GM06990 (cell line): ENCODE measurements around the gene SHCBP1L.
"Not testable (repeated sequence)": the region's sequence is repeated elsewhere in the genome, so short reads cannot be mapped to it uniquely, and the experiment has no call there.

Experiments used
- DNase-seq: peaks from one replicate; pipeline ENCODE4 v3.0.0-alpha.2; 2011; ENCODE audit not compliant: insufficient read length; ENCODE audit errors: extremely low read depth
- H3K27me3 ChIP-seq: replicated peaks from 2 replicates; pipeline ENCODE4 v1.6.0; 2011; ENCODE audit warnings: low read length; ENCODE audit not compliant: control insufficient read depth, insufficient read depth
- H3K36me3 ChIP-seq: 2 replicates; pipeline ENCODE4 v1.5.1; 2011; ENCODE audit warnings: low read length; ENCODE audit not compliant: control insufficient read depth, insufficient read depth
- H3K4me3 ChIP-seq: replicated peaks from 2 replicates; pipeline ENCODE4 v1.5.1; 2011; ENCODE audit warnings: low read depth, mild to moderate bottlenecking, control low read depth, low read length
- CTCF ChIP-seq: IDR thresholded peaks from 2 replicates; pipeline ENCODE4 v1.5.1; 2011; ENCODE audit warnings: low read length, control low read depth, mild to moderate bottlenecking, inconsistent platforms; ENCODE audit not compliant: insufficient read depth, poor library complexity, severe bottlenecking

SHCBP1L gene

GRCh38 chr1:182925661-182926060 is 27.3 kb downstream of the SHCBP1L start:
- no peak for TF ChIP-seq CTCF
- Histone ChIP-seq H3K36me3 (no peaks in the 10 kb centered on the region), H3K27me3 (no peaks in the 10 kb centered on the region), H3K4me3 (no peak overlapping the region)
- no peak for DNase-seq

- Histone ChIP-seq H3K27me3 (no peaks in the 10 kb centered on the region), H3K36me3 (no peaks in the 10 kb centered on the region), H3K4me3 (no peak overlapping the region)
- DNase-seq, result no peak
- TF ChIP-seq CTCF, result no peak
Observed at GRCh38 chr1:182917378-182917777, 35.6 kb downstream of the SHCBP1L start.

DNA sequence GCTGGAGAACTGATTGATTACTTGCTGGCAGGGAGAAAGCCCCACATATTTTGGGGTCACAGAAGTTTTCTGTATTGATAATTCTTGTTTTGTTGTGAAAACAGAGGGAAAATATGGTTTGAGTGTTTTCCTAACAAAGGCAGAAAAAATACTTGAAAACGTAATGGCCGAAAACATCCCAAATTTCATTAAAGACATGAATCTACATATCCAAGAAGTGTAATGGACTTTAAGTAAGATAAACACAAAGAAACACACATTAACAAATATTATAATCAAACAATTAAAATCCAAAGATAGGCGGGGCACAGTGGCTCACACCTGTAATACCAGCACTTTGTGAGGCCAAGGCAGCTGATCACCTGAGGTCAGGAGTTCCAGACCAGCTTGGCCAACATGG is 39.6 kb downstream of the SHCBP1L start:
- H3K36me3 ChIP-seq, result no peaks in the 10 kb centered on the region
- DNase-seq, result no peak
- no peak for TF ChIP-seq CTCF
- no peaks in the 10 kb centered on the region for H3K27me3 ChIP-seq
- H3K4me3 ChIP-seq, result no peak overlapping the region

DNA sequence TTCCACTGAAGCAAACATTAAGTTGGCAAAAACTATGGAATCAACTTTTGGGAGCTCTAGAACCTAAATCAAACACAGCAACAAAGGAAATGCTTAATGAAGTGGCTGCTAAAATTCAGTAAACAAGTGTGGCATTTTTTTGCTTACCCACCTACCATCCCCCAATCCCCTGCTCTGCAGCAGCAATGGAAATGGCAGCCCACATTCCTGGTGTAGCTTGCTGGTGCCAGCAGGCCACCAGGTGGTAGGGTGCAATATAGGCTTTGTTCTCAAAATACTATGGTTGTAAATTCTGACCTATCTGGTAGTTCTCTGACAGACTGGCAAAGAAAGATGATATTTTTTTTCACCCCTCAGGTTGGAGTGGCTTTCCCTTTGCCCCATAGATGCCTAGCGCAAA is 42.8 kb downstream of the SHCBP1L start:
- DNase-seq, result no peak
- Histone ChIP-seq H3K36me3 (no peaks in the 10 kb centered on the region), H3K4me3 (no peak overlapping the region), H3K27me3 (no peaks in the 10 kb centered on the region)
- no peak for TF ChIP-seq CTCF

DNA sequence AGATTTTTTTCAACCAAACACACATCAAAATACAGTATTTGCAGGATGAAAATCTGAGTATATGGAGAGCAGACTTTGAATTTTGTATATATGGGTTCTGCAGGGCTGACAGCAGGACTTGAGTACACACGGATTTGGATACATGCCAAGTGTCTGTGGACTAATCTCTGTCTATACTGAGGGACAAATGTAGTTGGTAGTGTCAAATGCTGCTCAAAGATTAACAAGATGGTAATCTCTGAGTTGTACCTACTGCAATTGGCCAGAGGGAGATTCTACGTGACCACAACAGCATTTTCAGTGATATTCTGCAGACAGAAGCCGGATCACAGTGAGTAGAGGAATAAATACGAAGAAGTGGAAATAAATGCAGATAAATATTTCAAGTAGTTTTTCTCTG is 43.4 kb downstream of the SHCBP1L start:
- Histone ChIP-seq H3K36me3 (no peaks in the 10 kb centered on the region), H3K27me3 (no peaks in the 10 kb centered on the region), H3K4me3 (no peak overlapping the region)
- no peak for TF ChIP-seq CTCF
- DNase-seq, result no peak

- no peak for TF ChIP-seq CTCF
- DNase-seq, result no peak
- H3K36me3 ChIP-seq, result no peaks in the 10 kb centered on the region
Observed at GRCh38 chr1:182905321-182905720, 47.6 kb downstream of the SHCBP1L start.

DNA sequence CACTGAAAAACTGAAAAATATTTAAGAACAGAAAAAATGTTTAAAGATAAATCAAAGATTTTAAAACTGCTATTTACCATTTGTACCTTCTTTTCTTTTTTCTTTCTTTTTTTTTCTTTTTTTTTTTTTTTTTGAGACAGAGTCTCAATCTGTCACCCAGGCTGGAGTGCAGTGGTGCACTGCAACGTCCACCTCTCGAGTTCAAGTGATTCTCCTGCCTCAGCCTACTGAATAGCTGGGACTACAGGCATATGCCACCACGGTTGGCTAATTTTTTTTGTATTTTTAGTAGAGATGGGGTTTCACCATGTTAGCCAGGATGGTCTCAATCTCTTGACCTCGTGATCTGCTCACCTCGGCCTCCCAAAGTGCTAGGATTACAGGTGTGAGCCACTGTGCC is 51.0 kb downstream of the SHCBP1L start:
- not testable (repeated sequence) for H3K27me3 ChIP-seq, H3K4me3 ChIP-seq, H3K36me3 ChIP-seq, DNase-seq

More at GRCh38 chr1:182905321-182905720, 47.6 kb downstream of the SHCBP1L start:
- Histone ChIP-seq H3K27me3 (no peaks in the 10 kb centered on the region), H3K4me3 (no peak overlapping the region)
